H1 (cell line): ENCODE results near the gene MKLN1. TPM values are rescaled to one million over a fixed set of nuclear protein-coding genes. Genes with fewer than 3 reads are reported as not detected.

Source experiments
- CTBP2 ChIP-seq: IDR thresholded peaks from 2 replicates; pipeline ENCODE4 v1.7.0; 2011; ENCODE audit warnings: borderline replicate concordance, mild to moderate bottlenecking, moderate library complexity, mixed read lengths, low read length; ENCODE audit not compliant: insufficient read depth, insufficient read length
- TEAD4 ChIP-seq: IDR thresholded peaks from 2 replicates; pipeline ENCODE4 v1.6.1; 2012; ENCODE audit warnings: low read depth, low read length, inconsistent platforms, mixed read lengths
- YY1 ChIP-seq: IDR thresholded peaks from 2 replicates; pipeline ENCODE4 v1.6.1; 2011; ENCODE audit warnings: low read depth, mild to moderate bottlenecking, low read length
- polyA plus RNA-seq, 7 experiments: library from polyadenylated mRNA; depleted of rRNA in 3 of 7; stranded (reverse) in 5 of 7; unstranded in 2 of 7; fragments of >200 nt in 5 of 7; fragments of 200-250 nt in 2 of 7; gene quantifications; 1 replicate in 5 of 7; 2 replicates in 1 of 7; 4 replicates in 1 of 7; pipeline versions ENCODE4 v1.2.1 to v1.2.3, GENCODE V29; 2011 to 2013; ENCODE audit warnings: missing spikeins in 2 of 7, mixed read lengths in 2 of 7
- total RNA-seq: library from RNA; stranded (reverse); fragmentation: NEBNext Ultra II Directional; extraction: Animal tissue kit (Norgen Biotek cat#: 25700); gene quantifications from 2 replicates; pipeline ENCODE4 v1.2.1, GENCODE V29; 2021

Gene MKLN1
- total and polyA plus RNA-seq, 2 of the 8 experiments (the other 6 are each of a cell fraction or from before 2014, with no cell fraction given): 22.3 to 50.9 TPM

DNA sequence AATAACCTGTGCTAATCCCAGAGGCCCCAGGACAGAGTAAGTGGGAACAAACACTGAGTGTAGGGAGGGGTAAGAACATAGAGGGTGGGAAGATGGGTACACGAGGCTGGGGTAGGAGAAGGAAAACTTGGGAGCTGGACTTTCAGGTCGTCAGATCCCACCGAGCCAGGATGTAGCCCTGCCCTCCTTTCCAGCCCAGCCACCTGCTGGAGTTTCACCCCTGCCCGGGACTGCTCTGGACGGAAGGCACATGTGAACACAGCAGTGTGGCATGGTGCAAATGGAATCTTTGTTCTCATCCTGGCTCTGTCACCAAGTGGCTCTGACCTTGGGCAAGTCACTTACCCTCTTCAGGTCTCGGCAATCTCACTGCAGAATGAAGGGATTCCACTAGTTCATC is 176.0 kb downstream of the MKLN1 start (continued):
- TF ChIP-seq TEAD4: no peak
- TF ChIP-seq CTBP2: no peak
- TF ChIP-seq YY1: no peak
